Measurements from ENCODE around the gene NFIA.

Gene NFIA

GRCh38 chr1:61085206-61085982 lies 3.0 kb downstream of the NFIA start:
- no peak overlapping the region for H3K27ac ChIP-seq
- no peaks in the 10 kb centered on the region for H3K36me3 ChIP-seq (replicated peaks)
- H3K4me3 ChIP-seq (ENCODE audit: low read depth, low read length) = no peak overlapping the region
- no peak for TF ChIP-seq CTCF (IDR thresholded peaks at IDR 0.05; ENCODE audit: low read depth, low read length, missing control alignments)
- DNase-seq = no peak
- in situ Hi-C loops (cut with HindIII; ENCODE audit: low pct_ligation_motif_present, low sequenced_read_pairs) = no loop called here
- H3K27me3 ChIP-seq (replicated peaks) = no peaks in the 10 kb centered on the region

- no peak overlapping the region for H3K27ac ChIP-seq
Observed at GRCh38 chr1:61085983-61086644, 3.8 kb downstream of the NFIA start.

GRCh38 chr1:61087571-61087970 lies 5.2 kb downstream of the NFIA start:
- H3K4me3 ChIP-seq (ENCODE audit: low read depth, low read length) = no peak overlapping the region
- in situ Hi-C loops (cut with HindIII; ENCODE audit: low pct_ligation_motif_present, low sequenced_read_pairs) = no loop called here

More at GRCh38 chr1:61085983-61086644, 3.8 kb downstream of the NFIA start:
- no peak for TF ChIP-seq CTCF (IDR thresholded peaks at IDR 0.05; ENCODE audit: low read depth, low read length, missing control alignments)
- no peak for DNase-seq
- in situ Hi-C loops (cut with HindIII; ENCODE audit: low pct_ligation_motif_present, low sequenced_read_pairs) = no loop called here
- Histone ChIP-seq H3K36me3 (replicated peaks) (no peaks in the 10 kb centered on the region), H3K4me3 (ENCODE audit: low read depth, low read length) (no peak overlapping the region), H3K27me3 (replicated peaks) (no peaks in the 10 kb centered on the region)

GRCh38 chr1:61088163-61088974 lies 6.0 kb downstream of the NFIA start:
- Histone ChIP-seq H3K27me3 (replicated peaks) (no peaks in the 10 kb centered on the region), H3K27ac (no peak overlapping the region), H3K36me3 (replicated peaks) (no peaks in the 10 kb centered on the region), H3K4me3 (ENCODE audit: low read depth, low read length) (no peak overlapping the region)
- TF ChIP-seq CTCF (IDR thresholded peaks at IDR 0.05; ENCODE audit: low read depth, low read length, missing control alignments) = no peak
- DNase-seq = no peak
- in situ Hi-C loops (cut with HindIII; ENCODE audit: low pct_ligation_motif_present, low sequenced_read_pairs) = no loop called here

More at GRCh38 chr1:61087571-61087970, 5.2 kb downstream of the NFIA start:
- Histone ChIP-seq H3K27ac (no peak overlapping the region), H3K27me3 (replicated peaks) (no peaks in the 10 kb centered on the region), H3K36me3 (replicated peaks) (no peaks in the 10 kb centered on the region)
- TF ChIP-seq CTCF (IDR thresholded peaks at IDR 0.05; ENCODE audit: low read depth, low read length, missing control alignments) = no peak
- no peak for DNase-seq

GRCh38 chr1:61089338-61089737 lies 7.0 kb downstream of the NFIA start:
- H3K27ac ChIP-seq = no peak overlapping the region
- no peak overlapping the region for H3K4me3 ChIP-seq (ENCODE audit: low read depth, low read length)
- H3K36me3 ChIP-seq (replicated peaks) = no peaks in the 10 kb centered on the region
- no peak for TF ChIP-seq CTCF (IDR thresholded peaks at IDR 0.05; ENCODE audit: low read depth, low read length, missing control alignments)
- in situ Hi-C loops (cut with HindIII; ENCODE audit: low pct_ligation_motif_present, low sequenced_read_pairs) = no loop called here
- no peaks in the 10 kb centered on the region for H3K27me3 ChIP-seq (replicated peaks)
- DNase-seq = no peak
